ENCODE data around the gene DHDDS.

DNA sequence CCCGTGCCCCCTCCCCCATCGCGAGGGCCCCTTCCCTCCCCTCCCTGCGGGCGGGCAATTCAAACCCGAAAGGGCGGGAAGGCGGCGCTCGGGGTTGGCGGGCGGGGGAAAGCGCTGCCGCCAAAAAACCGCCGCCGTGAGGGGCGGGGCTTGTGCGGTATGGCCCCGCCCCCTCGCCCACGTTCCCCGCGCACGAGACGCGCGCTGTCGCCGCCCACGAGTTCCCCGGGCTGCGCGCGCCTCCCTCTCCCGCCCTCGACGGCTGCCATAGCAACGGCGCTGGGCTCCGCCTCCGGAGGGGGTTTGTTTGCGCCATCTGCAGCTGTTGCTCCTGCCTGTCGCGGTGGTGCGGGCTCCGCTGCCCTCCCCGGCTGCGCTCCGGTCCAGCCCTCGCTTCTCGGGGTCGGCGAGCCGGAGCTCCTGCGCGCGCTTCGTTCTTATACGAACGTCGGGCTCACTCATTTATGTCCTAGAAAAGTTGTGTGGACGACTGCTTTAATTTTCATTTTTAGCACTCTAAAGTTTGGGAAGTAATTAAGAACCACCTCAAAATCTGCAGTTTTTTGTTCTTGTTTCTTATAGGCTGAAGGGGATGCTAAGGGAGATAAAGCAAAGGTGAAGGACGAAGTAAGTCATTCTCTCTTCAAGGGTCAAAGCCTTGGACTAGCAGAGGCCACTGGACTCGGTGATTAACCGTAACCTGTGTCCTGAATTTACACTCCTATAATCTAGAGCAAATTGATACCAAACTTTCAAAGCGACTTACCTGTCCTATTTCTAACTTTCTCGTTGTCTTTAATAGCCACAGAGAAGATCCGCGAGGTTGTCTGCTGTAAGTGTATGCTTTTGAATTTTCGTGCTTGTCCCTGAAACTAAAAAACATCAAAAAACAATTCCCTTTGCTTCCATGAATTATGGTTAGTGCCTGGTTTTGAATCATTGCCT lies 41.1 kb downstream of the DHDDS start:
- TF ChIP-seq, protein P1, sequence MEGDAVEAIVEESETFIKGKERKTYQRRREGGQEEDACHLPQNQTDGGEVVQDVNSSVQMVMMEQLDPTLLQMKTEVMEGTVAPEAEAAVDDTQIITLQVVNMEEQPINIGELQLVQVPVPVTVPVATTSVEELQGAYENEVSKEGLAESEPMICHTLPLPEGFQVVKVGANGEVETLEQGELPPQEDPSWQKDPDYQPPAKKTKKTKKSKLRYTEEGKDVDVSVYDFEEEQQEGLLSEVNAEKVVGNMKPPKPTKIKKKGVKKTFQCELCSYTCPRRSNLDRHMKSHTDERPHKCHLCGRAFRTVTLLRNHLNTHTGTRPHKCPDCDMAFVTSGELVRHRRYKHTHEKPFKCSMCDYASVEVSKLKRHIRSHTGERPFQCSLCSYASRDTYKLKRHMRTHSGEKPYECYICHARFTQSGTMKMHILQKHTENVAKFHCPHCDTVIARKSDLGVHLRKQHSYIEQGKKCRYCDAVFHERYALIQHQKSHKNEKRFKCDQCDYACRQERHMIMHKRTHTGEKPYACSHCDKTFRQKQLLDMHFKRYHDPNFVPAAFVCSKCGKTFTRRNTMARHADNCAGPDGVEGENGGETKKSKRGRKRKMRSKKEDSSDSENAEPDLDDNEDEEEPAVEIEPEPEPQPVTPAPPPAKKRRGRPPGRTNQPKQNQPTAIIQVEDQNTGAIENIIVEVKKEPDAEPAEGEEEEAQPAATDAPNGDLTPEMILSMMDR (IDR thresholded peaks at IDR 0.05), result no peak
- TF ChIP-seq POLR2A (IDR thresholded peaks at IDR 0.05), result peak; percentile 74

Measured in prostate gland (tissue), 2 donors.